ENCODE data around the gene CDON. TPM values are rescaled to one million over a fixed set of nuclear protein-coding genes. Genes with fewer than 3 reads are reported as not detected.
"Not testable (repeated sequence)": the region's sequence is repeated elsewhere in the genome, so short reads cannot be mapped to it uniquely, and the experiment has no call there.

CDON gene
- total and polyA plus RNA-seq, 9 donors: 12.5 to 42.1 (median 23.3) TPM

GRCh38 chr11:125925804-125926203, 136.9 kb downstream of the CDON start:
- Histone ChIP-seq H3K27ac (ENCODE audit: low read length) (no peak overlapping the region), H3K36me3 (ENCODE audit: control insufficient read depth, insufficient read depth, low read length) (no peaks in the 10 kb centered on the region), H3K4me3 (ENCODE audit: low read length) (no peak overlapping the region), H3K27me3 (ENCODE audit: control insufficient read depth, insufficient read depth, low read length) (no peaks in the 10 kb centered on the region), H3K9me3 (replicated peaks; ENCODE audit: control insufficient read depth, low read depth, low read length) (no peaks in the 10 kb centered on the region), H3K4me1 (ENCODE audit: control insufficient read depth, insufficient read depth, low read length) (no peaks in the 10 kb centered on the region)
- DNase-seq: no peak
- 95% methylated on average over 2 of the region's 3 CpGs for WGBS (ENCODE audit: insufficient coverage)

DNA sequence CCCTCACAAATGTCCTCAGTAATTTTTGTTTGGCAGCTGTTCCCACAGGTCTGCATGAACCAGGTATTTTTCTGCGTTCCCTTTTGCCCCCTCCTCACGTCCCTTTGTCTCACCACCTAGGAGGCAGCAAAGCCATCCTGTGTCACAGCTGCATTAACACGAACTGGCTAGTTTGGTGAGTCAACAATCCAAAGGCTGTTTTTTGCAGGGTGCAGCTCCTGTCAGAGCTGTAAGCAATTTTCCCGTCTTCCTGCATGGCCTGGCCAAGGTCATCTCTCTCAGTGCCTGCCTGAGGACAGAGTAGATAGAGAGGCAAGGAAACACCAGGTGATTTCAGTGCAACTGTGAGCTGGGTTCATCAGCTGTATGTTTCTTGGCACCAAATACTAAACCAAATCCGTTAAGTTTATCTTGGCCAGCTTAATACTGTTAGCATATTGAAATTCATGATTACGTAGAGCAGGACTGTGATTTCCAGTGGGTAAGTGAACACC, 137.4 kb downstream of the CDON start:
- 68% methylated on average over 4 of the region's 6 CpGs for WGBS (ENCODE audit: insufficient coverage)
- no peaks in the 10 kb centered on the region for H3K27me3 ChIP-seq (ENCODE audit: control insufficient read depth, insufficient read depth, low read length)
- no peak overlapping the region for H3K27ac ChIP-seq (ENCODE audit: low read length)
- no peaks in the 10 kb centered on the region for H3K4me1 ChIP-seq (ENCODE audit: control insufficient read depth, insufficient read depth, low read length)
- no peaks in the 10 kb centered on the region for H3K36me3 ChIP-seq (ENCODE audit: control insufficient read depth, insufficient read depth, low read length)
- no peaks in the 10 kb centered on the region for H3K9me3 ChIP-seq (replicated peaks; ENCODE audit: control insufficient read depth, low read depth, low read length)
- no peak overlapping the region for H3K4me3 ChIP-seq (ENCODE audit: low read length)
- no peak for DNase-seq

DNA sequence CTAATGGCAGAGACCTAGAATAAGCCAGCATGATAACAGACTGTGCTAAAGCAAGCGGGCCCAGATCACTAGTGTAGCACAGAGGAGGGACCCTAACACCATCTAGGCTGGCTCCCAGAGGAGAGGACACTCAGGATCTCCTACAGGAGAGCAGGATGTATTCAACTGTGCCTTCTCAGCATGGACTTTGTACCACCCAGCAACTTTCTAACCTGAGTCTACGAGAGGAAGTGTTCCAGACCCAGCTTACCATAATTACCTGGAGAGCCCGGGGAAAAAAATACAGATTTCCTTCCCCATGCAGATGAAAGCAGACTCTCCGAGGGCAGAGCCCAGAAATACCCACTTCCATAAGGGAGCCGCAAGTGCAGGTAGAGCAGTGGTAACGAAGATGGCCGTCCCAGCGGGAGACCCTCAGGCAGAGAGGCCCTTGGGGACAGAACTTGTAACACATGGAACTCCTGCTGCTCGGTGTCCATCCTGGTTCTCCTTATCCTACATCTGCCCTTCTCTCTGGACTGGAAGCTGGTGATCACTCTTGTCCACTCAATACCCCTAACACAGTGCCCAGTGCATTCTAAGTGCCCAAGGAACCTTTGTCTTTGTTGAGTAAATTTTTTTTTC, 138.2 kb downstream of the CDON start:
- Histone ChIP-seq H3K27me3 (ENCODE audit: control insufficient read depth, insufficient read depth, low read length) (no peaks in the 10 kb centered on the region), H3K9me3 (replicated peaks; ENCODE audit: control insufficient read depth, low read depth, low read length) (no peaks in the 10 kb centered on the region), H3K36me3 (ENCODE audit: control insufficient read depth, insufficient read depth, low read length) (no peaks in the 10 kb centered on the region), H3K27ac (ENCODE audit: low read length) (no peak overlapping the region), H3K4me1 (ENCODE audit: control insufficient read depth, insufficient read depth, low read length) (no peaks in the 10 kb centered on the region), H3K4me3 (ENCODE audit: low read length) (no peak overlapping the region)
- WGBS (ENCODE audit: insufficient coverage): 91% methylated on average over 7 of the region's 9 CpGs
- no peak for DNase-seq

GRCh38 chr11:125923633-125924032, 139.0 kb downstream of the CDON start:
- no peak for DNase-seq
- H3K4me1 ChIP-seq (ENCODE audit: control insufficient read depth, insufficient read depth, low read length): no peaks in the 10 kb centered on the region
- no peaks in the 10 kb centered on the region for H3K27me3 ChIP-seq (ENCODE audit: control insufficient read depth, insufficient read depth, low read length)
- H3K9me3 ChIP-seq (replicated peaks; ENCODE audit: control insufficient read depth, low read depth, low read length): no peaks in the 10 kb centered on the region
- 81% methylated on average over 7 of the region's 8 CpGs for WGBS (ENCODE audit: insufficient coverage)
- H3K27ac ChIP-seq (ENCODE audit: low read length): no peak overlapping the region
- no peak overlapping the region for H3K4me3 ChIP-seq (ENCODE audit: low read length)
- no peaks in the 10 kb centered on the region for H3K36me3 ChIP-seq (ENCODE audit: control insufficient read depth, insufficient read depth, low read length)

DNA sequence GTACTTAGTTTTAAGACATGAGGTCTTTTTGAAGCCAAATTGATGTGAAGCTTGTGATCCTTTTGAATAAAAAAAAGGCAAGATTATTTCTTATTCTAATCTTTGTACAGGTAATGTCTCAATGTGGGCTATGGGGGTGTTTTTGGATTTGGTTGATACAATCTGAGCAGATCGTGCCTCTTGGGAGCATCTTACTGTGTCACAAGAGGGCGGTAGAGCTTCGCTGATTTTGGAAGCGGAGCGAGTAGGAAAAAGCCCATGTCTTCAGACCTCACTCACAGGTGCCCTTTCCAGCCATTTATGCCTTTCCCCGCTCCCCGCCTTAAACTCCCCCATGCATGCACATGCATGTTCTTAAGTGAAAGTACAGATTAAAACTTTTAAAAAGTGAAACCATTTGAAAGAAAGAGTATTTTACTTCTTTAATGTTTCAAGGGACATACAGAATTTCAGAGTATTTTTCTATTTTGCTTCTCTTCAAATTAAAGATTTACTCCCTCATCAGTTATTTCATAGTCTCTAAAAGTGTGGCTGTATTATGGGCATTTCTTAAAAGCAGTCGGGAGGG, 139.6 kb downstream of the CDON start:
- Histone ChIP-seq H3K27me3 (ENCODE audit: control insufficient read depth, insufficient read depth, low read length) (peaks cover 3% of the 10 kb centered on the region), H3K4me3 (ENCODE audit: low read length) (no peak overlapping the region), H3K27ac (ENCODE audit: low read length) (no peak overlapping the region), H3K36me3 (ENCODE audit: control insufficient read depth, insufficient read depth, low read length) (no peaks in the 10 kb centered on the region), H3K4me1 (ENCODE audit: control insufficient read depth, insufficient read depth, low read length) (no peaks in the 10 kb centered on the region), H3K9me3 (replicated peaks; ENCODE audit: control insufficient read depth, low read depth, low read length) (no peaks in the 10 kb centered on the region)
- DNase-seq: peak; percentile 89
- WGBS (ENCODE audit: insufficient coverage): 0% methylated on average over 4 of the region's 8 CpGs

DNA sequence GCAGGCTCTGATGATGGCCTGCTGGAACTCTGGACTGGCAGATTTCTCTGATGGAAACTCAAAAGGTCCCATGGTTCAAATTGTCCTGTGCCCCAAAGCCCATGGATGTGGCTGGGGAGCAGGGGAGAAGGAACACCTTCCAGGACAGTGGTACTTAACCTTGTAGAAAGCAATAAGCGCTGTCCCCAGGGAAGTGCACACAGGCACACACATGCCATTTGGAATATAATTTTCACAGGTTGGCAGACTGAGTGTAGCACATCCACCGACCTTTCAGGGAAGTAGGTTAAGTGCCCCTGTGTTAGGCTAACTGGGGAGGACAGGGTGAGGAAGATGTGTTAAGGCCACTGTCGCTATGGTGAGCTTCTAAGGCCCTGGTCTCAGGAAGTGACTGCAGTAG, 140.5 kb downstream of the CDON start:
- 100% methylated on average over 1 of the region's 3 CpGs for WGBS (ENCODE audit: insufficient coverage)
- H3K27ac ChIP-seq (ENCODE audit: low read length): no peak overlapping the region
- H3K4me1 ChIP-seq (ENCODE audit: control insufficient read depth, insufficient read depth, low read length): no peaks in the 10 kb centered on the region
- no peaks in the 10 kb centered on the region for H3K9me3 ChIP-seq (replicated peaks; ENCODE audit: control insufficient read depth, low read depth, low read length)
- H3K4me3 ChIP-seq (ENCODE audit: low read length): no peak overlapping the region
- no peaks in the 10 kb centered on the region for H3K36me3 ChIP-seq (ENCODE audit: control insufficient read depth, insufficient read depth, low read length)
- H3K27me3 ChIP-seq (ENCODE audit: control insufficient read depth, insufficient read depth, low read length): peaks cover 3% of the 10 kb centered on the region
- DNase-seq: no peak

- no peak for DNase-seq
- H3K36me3 ChIP-seq (ENCODE audit: control insufficient read depth, insufficient read depth, low read length): no peaks in the 10 kb centered on the region
- H3K27ac ChIP-seq (ENCODE audit: low read length): no peak overlapping the region
- no peak overlapping the region for H3K4me3 ChIP-seq (ENCODE audit: low read length)
- H3K9me3 ChIP-seq (replicated peaks; ENCODE audit: control insufficient read depth, low read depth, low read length): no peaks in the 10 kb centered on the region
- peaks cover 6% of the 10 kb centered on the region for H3K27me3 ChIP-seq (ENCODE audit: control insufficient read depth, insufficient read depth, low read length)
- WGBS (ENCODE audit: insufficient coverage): no CpG with 5 or more reads among the region's 9 CpGs
- H3K4me1 ChIP-seq (ENCODE audit: control insufficient read depth, insufficient read depth, low read length): no peaks in the 10 kb centered on the region
Observed at GRCh38 chr11:125921042-125921441, 141.6 kb downstream of the CDON start.

DNA sequence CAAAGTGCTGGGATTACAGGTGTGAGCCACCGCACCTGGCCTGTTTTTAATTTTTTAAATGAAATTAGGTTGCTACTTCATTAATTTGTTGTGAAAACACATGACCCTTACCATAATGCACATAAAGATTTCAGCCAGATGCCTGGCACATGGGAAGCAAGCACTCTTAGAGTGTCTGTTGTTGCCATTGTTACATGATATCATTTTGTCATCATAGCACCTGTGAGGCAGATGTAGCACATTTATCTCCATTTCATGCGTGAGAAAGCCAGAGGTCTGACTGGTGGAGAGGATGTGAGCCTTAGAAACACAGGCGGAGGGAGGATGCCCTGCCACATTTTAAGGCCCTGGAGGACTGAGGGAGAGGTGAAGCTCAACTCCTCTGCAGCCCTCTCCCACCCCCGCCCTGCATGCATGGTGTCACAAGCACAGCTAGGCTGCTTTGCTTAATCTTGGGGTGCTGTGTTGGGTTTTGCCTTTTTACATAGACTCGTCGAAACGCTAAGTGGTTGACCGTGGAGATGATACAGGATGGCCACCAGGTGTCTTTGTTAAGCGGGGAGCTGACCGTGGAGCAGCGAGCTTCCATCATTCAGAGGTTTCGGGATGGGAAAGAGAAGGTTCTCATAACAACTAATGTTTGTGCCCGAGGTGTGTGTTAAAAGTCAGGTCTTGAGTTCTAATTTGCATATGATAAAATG, 144.4 kb downstream of the CDON start:
- H3K27ac ChIP-seq (ENCODE audit: low read length): no peak overlapping the region
- no peaks in the 10 kb centered on the region for H3K9me3 ChIP-seq (replicated peaks; ENCODE audit: control insufficient read depth, low read depth, low read length)
- 73% methylated on average over 9 of the region's 13 CpGs for WGBS (ENCODE audit: insufficient coverage)
- no peaks in the 10 kb centered on the region for H3K4me1 ChIP-seq (ENCODE audit: control insufficient read depth, insufficient read depth, low read length)
- peaks cover 8% of the 10 kb centered on the region for H3K27me3 ChIP-seq (ENCODE audit: control insufficient read depth, insufficient read depth, low read length)
- no peak overlapping the region for H3K4me3 ChIP-seq (ENCODE audit: low read length)
- H3K36me3 ChIP-seq (ENCODE audit: control insufficient read depth, insufficient read depth, low read length): no peaks in the 10 kb centered on the region
- DNase-seq: no peak

- Histone ChIP-seq H3K27me3 (ENCODE audit: control insufficient read depth, insufficient read depth, low read length) (peaks cover 8% of the 10 kb centered on the region), H3K4me3 (ENCODE audit: low read length) (no peak overlapping the region), H3K4me1 (ENCODE audit: control insufficient read depth, insufficient read depth, low read length) (no peaks in the 10 kb centered on the region), H3K27ac (ENCODE audit: low read length) (no peak overlapping the region), H3K36me3 (ENCODE audit: control insufficient read depth, insufficient read depth, low read length) (no peaks in the 10 kb centered on the region), H3K9me3 (replicated peaks; ENCODE audit: control insufficient read depth, low read depth, low read length) (no peaks in the 10 kb centered on the region)
- DNase-seq: no peak
- WGBS (ENCODE audit: insufficient coverage): 59% methylated on average over 5 of the region's 12 CpGs
Observed at GRCh38 chr11:125916683-125917347, 145.9 kb downstream of the CDON start.

DNA sequence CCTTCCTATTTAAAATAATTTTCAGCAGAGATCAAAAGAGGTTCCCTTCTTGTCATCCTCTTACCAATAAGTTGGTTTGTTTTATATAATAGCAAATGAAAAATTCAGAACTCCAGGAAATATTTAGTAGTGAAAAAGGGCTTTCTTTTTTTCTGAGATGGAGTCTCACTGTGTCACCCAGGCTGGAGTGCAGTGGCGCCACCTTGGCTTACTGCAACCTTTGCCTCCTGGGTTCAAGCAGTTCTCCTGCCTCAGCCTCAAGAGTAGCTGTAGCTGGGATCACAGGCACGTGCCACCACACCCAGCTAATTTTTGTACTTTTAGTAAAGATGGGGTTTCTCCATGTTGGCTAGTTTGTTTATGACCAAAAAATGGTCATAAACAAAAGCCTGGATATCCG, 148.1 kb downstream of the CDON start:
- not testable (repeated sequence) for H3K27me3 ChIP-seq (ENCODE audit: control insufficient read depth, insufficient read depth, low read length); H3K4me3 ChIP-seq (ENCODE audit: low read length); H3K36me3 ChIP-seq (ENCODE audit: control insufficient read depth, insufficient read depth, low read length); H3K4me1 ChIP-seq (ENCODE audit: control insufficient read depth, insufficient read depth, low read length); H3K9me3 ChIP-seq (replicated peaks; ENCODE audit: control insufficient read depth, low read depth, low read length); H3K27ac ChIP-seq (ENCODE audit: low read length); DNase-seq
- WGBS (ENCODE audit: insufficient coverage): 100% methylated on average over 1 of the region's 3 CpGs
